A172 (cell line): ENCODE measurements around the gene ZCCHC13. TPM values are rescaled to one million over a fixed set of nuclear protein-coding genes. Genes with fewer than 3 reads are reported as not detected.
"Not testable (repeated sequence)": the region's sequence is repeated elsewhere in the genome, so short reads cannot be mapped to it uniquely, and the experiment has no call there.

Source experiments
- DNase-seq: peaks from one replicate; pipeline ENCODE4 v3.0.0-alpha.2; 2015; ENCODE audit warnings: low spot score
- total RNA-seq: library from RNA; depleted of rRNA; stranded (reverse); fragments of >200 nt; shearing (Covaris generic); gene quantifications from 2 replicates; pipeline ENCODE4 v1.2.3, GENCODE V29; 2014; rRNA removed

Gene ZCCHC13
- total RNA-seq, 1 experiment from 2014 or later = not detected

- no peak for DNase-seq
Observed at GRCh38 chrX:74321191-74321590, 17.2 kb downstream of the ZCCHC13 start.

GRCh38 chrX:74324131-74324530, 20.2 kb downstream of the ZCCHC13 start:
- DNase-seq = no peak

GRCh38 chrX:74325130-74326059, 21.4 kb downstream of the ZCCHC13 start:
- DNase-seq = no peak

- no peak for DNase-seq
Observed at GRCh38 chrX:74338852-74339251, 34.9 kb downstream of the ZCCHC13 start.

GRCh38 chrX:74340051-74340450, 36.1 kb downstream of the ZCCHC13 start:
- no peak for DNase-seq

DNA sequence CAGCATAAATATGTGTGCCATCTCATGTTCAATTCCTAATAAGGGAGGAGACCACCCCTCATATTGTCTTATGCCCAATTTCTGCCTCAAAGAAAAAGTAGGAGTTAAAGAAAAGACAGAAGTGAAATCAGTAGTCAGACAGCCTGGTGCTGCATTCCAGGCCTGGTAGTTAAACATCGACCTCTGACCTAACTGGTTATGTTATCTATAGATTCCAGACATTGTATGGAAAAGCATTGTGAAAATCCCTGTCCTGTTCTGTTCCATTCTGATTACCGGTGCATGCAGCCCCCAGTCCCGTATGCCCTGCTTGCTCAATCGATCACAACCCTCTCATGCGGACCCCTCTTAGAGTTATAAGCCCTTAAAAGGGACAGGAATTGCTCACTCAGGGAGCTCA, 38.2 kb downstream of the ZCCHC13 start:
- DNase-seq = not testable (repeated sequence)

DNA sequence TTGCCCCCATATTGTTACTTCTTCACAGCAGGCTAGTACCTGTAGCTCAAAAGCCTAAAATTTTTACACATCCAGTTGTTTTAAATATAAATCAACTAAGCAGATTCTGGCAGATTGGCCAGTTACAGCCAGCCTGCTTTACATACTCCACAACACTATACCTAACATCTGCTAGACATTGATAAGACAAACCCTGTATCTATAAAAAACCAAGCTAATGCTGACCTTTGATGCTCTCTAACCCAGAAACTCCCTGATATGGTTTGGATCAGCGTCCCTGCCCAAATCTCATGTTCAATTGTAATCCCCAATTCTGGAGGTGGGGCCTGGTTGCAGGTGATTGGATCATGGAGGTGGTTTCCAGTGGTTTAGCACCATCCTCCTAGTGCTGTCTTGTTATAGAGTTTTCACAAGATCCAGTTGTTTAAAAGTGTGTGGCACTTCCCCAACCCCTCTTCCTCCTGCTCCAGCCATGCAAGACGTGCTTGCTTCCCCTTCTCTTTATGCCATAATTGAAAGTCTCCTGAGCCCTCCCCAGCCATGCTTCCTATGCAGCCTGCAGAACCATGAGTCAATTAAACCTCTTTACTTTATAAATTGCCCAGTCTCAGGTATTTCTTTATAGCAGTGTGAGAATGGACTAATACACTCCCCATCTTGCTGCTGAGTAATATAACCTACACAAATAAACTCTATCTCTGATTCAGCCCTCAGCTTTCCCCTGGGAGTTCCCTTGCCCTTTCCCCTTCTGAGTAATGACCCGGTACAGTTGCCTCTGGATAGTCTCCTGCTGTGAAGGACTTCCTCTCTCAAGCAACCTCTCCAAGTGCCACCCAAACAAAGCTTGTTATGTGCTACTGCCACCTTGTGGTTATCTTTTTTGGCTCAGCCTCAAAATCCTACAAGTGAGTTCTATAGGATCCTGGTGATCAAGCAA, 39.6 kb downstream of the ZCCHC13 start:
- DNase-seq = peak; percentile 96

- DNase-seq = no peak
Observed at GRCh38 chrX:74344280-74344622, 40.3 kb downstream of the ZCCHC13 start.

DNA sequence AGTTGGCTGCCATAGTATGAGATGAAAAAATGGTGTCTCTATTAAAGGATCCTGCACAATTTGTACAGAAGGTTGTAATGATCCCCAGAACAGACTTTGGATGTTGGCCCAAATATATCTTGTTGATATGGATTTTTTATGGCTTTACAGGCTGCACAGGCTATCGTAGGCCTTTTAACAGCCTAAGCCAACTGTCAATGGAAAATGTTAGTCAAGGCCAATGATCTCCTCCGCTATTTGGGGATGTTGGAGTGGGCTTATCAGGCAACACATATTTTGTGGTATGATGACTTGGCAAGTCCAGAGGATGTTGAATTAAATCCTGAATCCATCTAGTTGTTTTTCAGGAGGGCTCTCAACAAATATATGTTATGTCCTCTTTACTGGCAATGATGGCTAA, 42.1 kb downstream of the ZCCHC13 start:
- DNase-seq = no peak

GRCh38 chrX:74349387-74349786, 45.4 kb downstream of the ZCCHC13 start:
- DNase-seq = peak; percentile 52

DNA sequence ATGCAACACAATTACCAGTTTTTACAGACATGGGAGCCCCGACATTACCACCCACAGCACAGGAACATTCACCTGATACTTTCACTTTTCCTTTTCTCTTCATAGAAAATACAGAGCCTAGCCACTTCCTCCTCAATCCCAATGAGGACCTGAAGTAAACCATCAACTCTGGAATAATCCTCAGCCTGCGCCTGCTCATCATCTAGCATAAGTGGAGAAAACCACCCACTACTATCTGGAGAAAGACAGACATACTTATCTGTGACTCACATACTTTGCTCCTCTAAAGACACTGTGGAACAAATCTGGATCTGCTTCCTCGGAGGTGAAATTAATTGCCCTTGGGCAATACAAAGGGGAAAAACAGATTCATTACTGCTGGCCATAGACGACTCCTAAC, 47.8 kb downstream of the ZCCHC13 start:
- peak; percentile 16 for DNase-seq

GRCh38 chrX:74353984-74354383, 50.0 kb downstream of the ZCCHC13 start:
- no peak for DNase-seq

Other genes starting within 250 kb of the ZCCHC13 start
- 6.6 and 7.9 TPM in 2 replicates for gene SLC16A2, start 117.3 kb downstream of the ZCCHC13 start, total RNA-seq